NT2/D1 (cell line): Measurements from ENCODE around the gene ZNF778.

Experiments used
- SUZ12 ChIP-seq: IDR thresholded peaks from 2 replicates; pipeline ENCODE4 v1.6.1; 2011; ENCODE audit not compliant: insufficient read length, insufficient read depth; ENCODE audit errors: extremely low read depth
- YY1 ChIP-seq: IDR thresholded peaks from 2 replicates; pipeline ENCODE4 v1.6.1; 2011; ENCODE audit not compliant: insufficient read length, insufficient read depth
- ZNF274 ChIP-seq: IDR thresholded peaks from 2 replicates; pipeline ENCODE4 v1.6.1; 2011; ENCODE audit warnings: mild to moderate bottlenecking, low read depth, low read length

DNA sequence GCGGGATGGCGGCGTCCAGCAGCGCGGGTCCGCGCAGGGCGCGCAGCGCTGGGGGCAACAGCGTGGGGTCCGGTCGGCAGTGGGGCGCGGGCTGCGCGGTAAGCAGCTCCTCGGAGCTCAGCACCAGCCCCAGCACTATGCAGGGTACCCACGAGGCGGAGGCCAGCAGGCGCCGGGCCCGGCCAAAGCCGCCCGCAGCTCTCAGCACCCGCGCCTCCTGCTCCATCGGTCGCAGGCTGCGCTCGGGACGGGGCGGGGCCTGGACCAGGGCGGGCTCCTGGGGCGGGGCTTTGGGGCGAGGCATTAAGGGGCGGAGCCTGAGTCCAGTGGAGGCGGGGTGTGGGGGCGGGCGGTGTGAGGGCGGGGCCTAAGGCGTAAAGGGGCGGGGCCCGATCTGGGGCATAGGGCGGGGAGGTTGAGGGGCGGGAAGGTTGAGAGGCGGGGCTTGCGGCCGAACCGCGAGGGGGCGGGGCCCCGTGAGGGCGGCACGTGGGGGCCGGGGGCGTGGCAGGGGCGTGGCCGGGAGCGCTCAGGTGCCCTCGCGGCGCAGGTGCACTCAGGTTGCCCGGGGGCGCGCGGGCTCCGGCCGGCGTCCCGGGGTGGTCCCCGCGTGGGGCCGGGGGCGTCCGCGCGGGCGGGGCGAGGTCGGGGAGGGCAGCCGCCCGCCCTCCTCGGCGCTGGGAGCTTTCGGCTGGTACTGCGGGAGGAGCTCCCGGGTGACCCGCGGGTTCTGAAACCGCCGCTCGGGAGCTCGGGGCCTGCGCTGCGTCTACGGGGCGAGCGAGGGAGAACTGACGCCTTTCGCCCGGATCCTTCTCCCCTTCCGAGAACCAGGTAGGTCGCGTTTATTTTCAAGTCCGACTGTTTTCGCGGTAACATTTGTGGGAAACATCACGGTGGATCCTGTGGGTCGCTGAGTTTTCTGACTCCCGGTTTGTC is 15.8 kb upstream of the ZNF778 start:
- TF ChIP-seq YY1 (no peak), SUZ12 (no peak), ZNF274 (no peak)
